Fibroblast of lung (primary cell): Measurements from ENCODE around the gene MGAT5.

Experiments
- CTCF ChIP-seq, 2 donors: IDR thresholded peaks in 1 of 2; conservative IDR thresholded peaks in 1 of 2; 1 replicate in 1 of 2; 2 replicates in 1 of 2; pipeline ENCODE4 v1.5.1; 2011 to 2012; ENCODE audit warnings: low read length in 2 of 2, control low read depth in 1 of 2, inconsistent platforms in 1 of 2, low read depth in 1 of 2, mild to moderate bottlenecking in 1 of 2
- EZH2 ChIP-seq: IDR thresholded peaks from 2 replicates; pipeline ENCODE4 v1.5.1; 2012; ENCODE audit warnings: low read length, control low read depth, mild to moderate bottlenecking; ENCODE audit errors: missing control alignments

GRCh38 chr2:134361648-134362047 lies 107.8 kb downstream of the MGAT5 start:
- TF ChIP-seq CTCF (conservative IDR thresholded peaks at IDR 0.05 in 1 of 2, IDR thresholded peaks at IDR 0.05 in 1 of 2; ENCODE audit: low read depth in 1 of 2, low read length in 2 of 2) (no peak), EZH2 (no peak)
